Fibroblast of lung (primary cell): ENCODE measurements around the gene KPNA1. TPM values are rescaled to one million over a fixed set of nuclear protein-coding genes. Genes with fewer than 3 reads are reported as not detected.

Experiments used
- DNase-seq, 2 donors: peaks; one replicate each; pipeline versions ENCODE4 v3.0.0 to v3.0.0-alpha.2; 2010; ENCODE audit warnings: low read depth in 2 of 2
- H2AFZ ChIP-seq: 2 replicates; pipeline ENCODE4 v1.5.1; 2012; ENCODE audit warnings: low read length, control low read depth, inconsistent platforms
- H3K27ac ChIP-seq: 2 replicates; pipeline ENCODE4 v1.5.1; 2011; ENCODE audit warnings: low read length, control low read depth; ENCODE audit not compliant: insufficient read depth
- H3K27me3 ChIP-seq: 2 replicates; pipeline ENCODE4 v1.5.1; 2011; ENCODE audit warnings: mild to moderate bottlenecking, low read length; ENCODE audit not compliant: control insufficient read depth, insufficient read depth
- H3K36me3 ChIP-seq: 2 replicates; pipeline ENCODE4 v1.5.1; 2011; ENCODE audit warnings: low read length; ENCODE audit not compliant: control insufficient read depth, insufficient read depth
- H3K4me1 ChIP-seq: 2 replicates; pipeline ENCODE4 v1.5.1; 2011; ENCODE audit warnings: low read length; ENCODE audit not compliant: control insufficient read depth, insufficient read depth; ENCODE audit errors: extremely low read depth
- H3K4me2 ChIP-seq: 2 replicates; pipeline ENCODE4 v1.5.1; 2011; ENCODE audit warnings: low read length, control low read depth; ENCODE audit not compliant: insufficient read depth; ENCODE audit errors: extremely low read depth
- H3K4me3 ChIP-seq, 4 experiments: fragments of 200-600 bp in 1 of 4; sonication (generic) in 1 of 4; replicated peaks in 1 of 4; 2 replicates each; pipeline ENCODE4 v1.5.1; 2011 to 2016; ENCODE audit warnings: low read length in 4 of 4, low read depth in 3 of 4, mild to moderate bottlenecking in 3 of 4, control low read depth in 2 of 4, inconsistent platforms in 1 of 4, mixed read lengths in 1 of 4; ENCODE audit not compliant: insufficient read depth in 1 of 4; ENCODE audit errors: control extremely low read depth in 1 of 4
- H3K79me2 ChIP-seq: 2 replicates; pipeline ENCODE4 v1.5.1; 2012; ENCODE audit warnings: mild to moderate bottlenecking, low read length, inconsistent platforms; ENCODE audit not compliant: control insufficient read depth, insufficient read depth
- H3K9ac ChIP-seq: 2 replicates; pipeline ENCODE4 v1.5.1; 2011; ENCODE audit warnings: mild to moderate bottlenecking, low read length, control low read depth; ENCODE audit not compliant: insufficient read depth
- H3K9me3 ChIP-seq: 2 replicates; pipeline ENCODE4 v1.5.1; 2012; ENCODE audit warnings: low read depth, low read length; ENCODE audit not compliant: control insufficient read depth, insufficient read depth
- H4K20me1 ChIP-seq: 2 replicates; pipeline ENCODE4 v1.5.1; 2011; ENCODE audit warnings: low read length; ENCODE audit not compliant: control insufficient read depth, insufficient read depth; ENCODE audit errors: extremely low read depth
- CTCF ChIP-seq, 2 donors: IDR thresholded peaks in 1 of 2; conservative IDR thresholded peaks in 1 of 2; 1 replicate in 1 of 2; 2 replicates in 1 of 2; pipeline ENCODE4 v1.5.1; 2011 to 2012; ENCODE audit warnings: low read length in 2 of 2, control low read depth in 1 of 2, inconsistent platforms in 1 of 2, low read depth in 1 of 2, mild to moderate bottlenecking in 1 of 2
- EZH2 ChIP-seq: IDR thresholded peaks from 2 replicates; pipeline ENCODE4 v1.5.1; 2012; ENCODE audit warnings: low read length, control low read depth, mild to moderate bottlenecking; ENCODE audit errors: missing control alignments
- polyA plus RNA-seq, 2 donors: library from polyadenylated mRNA; depleted of rRNA in 1 of 2; stranded (reverse) in 1 of 2; unstranded in 1 of 2; fragments of >200 nt; gene quantifications; 2 replicates each; pipeline ENCODE4 v1.2.1, GENCODE V29; 2011 to 2012; ENCODE audit warnings: missing spikeins in 1 of 2
- total RNA-seq: library from RNA; depleted of rRNA; stranded (reverse); fragments of >200 nt; gene quantifications from 2 replicates; pipeline ENCODE4 v1.2.1, GENCODE V29; 2014

Gene KPNA1
- total and polyA plus RNA-seq, 2 donors (not counting 1 experiment from before 2014, with no cell fraction given), result 23.9 to 56.0 TPM

- Histone ChIP-seq H3K4me2 (no peak overlapping the region), H4K20me1 (no peaks in the 10 kb centered on the region), H3K4me3 (no peak overlapping the region), H3K27me3 (no peaks in the 10 kb centered on the region), H2AFZ (no peak overlapping the region), H3K79me2 (no peaks in the 10 kb centered on the region), H3K9me3 (no peaks in the 10 kb centered on the region), H3K9ac (no peak overlapping the region), H3K4me1 (no peaks in the 10 kb centered on the region), H3K36me3 (no peaks in the 10 kb centered on the region), H3K27ac (no peak overlapping the region)
- DNase-seq, result no peak
- TF ChIP-seq CTCF (conservative IDR thresholded peaks at IDR 0.05 in 1 of 2, IDR thresholded peaks at IDR 0.05 in 1 of 2; ENCODE audit: low read depth in 1 of 2, low read length in 2 of 2) (no peak), EZH2 (no peak)
Observed at GRCh38 chr3:122395582-122395981, 119.2 kb downstream of the KPNA1 start.

GRCh38 chr3:122394173-122394572 lies 120.6 kb downstream of the KPNA1 start:
- Histone ChIP-seq H3K4me3 (no peak overlapping the region), H3K27ac (no peak overlapping the region), H3K9ac (no peak overlapping the region), H3K4me2 (no peak overlapping the region), H3K27me3 (no peaks in the 10 kb centered on the region), H3K9me3 (no peaks in the 10 kb centered on the region), H4K20me1 (no peaks in the 10 kb centered on the region), H3K4me1 (no peaks in the 10 kb centered on the region), H3K79me2 (no peaks in the 10 kb centered on the region), H2AFZ (no peak overlapping the region), H3K36me3 (no peaks in the 10 kb centered on the region)
- DNase-seq, result peak in 1 of 2 donors; percentile 25
- TF ChIP-seq CTCF (conservative IDR thresholded peaks at IDR 0.05 in 1 of 2, IDR thresholded peaks at IDR 0.05 in 1 of 2; ENCODE audit: low read depth in 1 of 2, low read length in 2 of 2) (no peak), EZH2 (no peak)

GRCh38 chr3:122392868-122393844 lies 121.6 kb downstream of the KPNA1 start:
- no peaks in the 10 kb centered on the region for H3K27me3 ChIP-seq
- no peaks in the 10 kb centered on the region for H3K36me3 ChIP-seq
- H3K4me3 ChIP-seq, result no peak overlapping the region
- H3K27ac ChIP-seq, result no peak overlapping the region
- no peaks in the 10 kb centered on the region for H3K4me1 ChIP-seq
- TF ChIP-seq EZH2 (no peak), CTCF (conservative IDR thresholded peaks at IDR 0.05 in 1 of 2, IDR thresholded peaks at IDR 0.05 in 1 of 2; ENCODE audit: low read depth in 1 of 2, low read length in 2 of 2) (peak; percentile 68 to 71)
- no peak overlapping the region for H3K9ac ChIP-seq
- H4K20me1 ChIP-seq, result no peaks in the 10 kb centered on the region
- DNase-seq, result peak; percentile 60 to 71
- no peak overlapping the region for H2AFZ ChIP-seq
- no peaks in the 10 kb centered on the region for H3K79me2 ChIP-seq
- H3K9me3 ChIP-seq, result no peaks in the 10 kb centered on the region
- H3K4me2 ChIP-seq, result no peak overlapping the region
